ENCODE measurements around the gene CATSPERE.

- TF ChIP-seq POLR2A (IDR thresholded peaks at IDR 0.05) (no peak), CTCF (IDR thresholded peaks at IDR 0.05 in 4 of 5, conservative IDR thresholded peaks at IDR 0.05 in 1 of 5) (no peak)
Measured at GRCh38 chr1:244458781-244459180, 2.3 kb upstream of the CATSPERE start.
